Stimulated activated CD4-positive, alpha-beta T cell treated with anti-CD3 and anti-CD28 coated beads, Interleukin-12 subunit alpha, Interleukin-12 subunit beta, amount 100 ng/mL, for 4 hours (primary cell): Measurements from ENCODE around the gene SLC12A4.
A peak's percentile ranks its signal among the peaks of the same experiment; 100 is the strongest.
"Not testable (repeated sequence)": the region's sequence is repeated elsewhere in the genome, so short reads cannot be mapped to it uniquely, and the experiment has no call there.

Experiments used
- DNase-seq: peaks from one replicate; pipeline ENCODE4 v3.0.0-alpha.2; 2020

SLC12A4 gene

GRCh38 chr16:67968400-67969253 is at the start of gene SLC12A4:
Gene SLC12A4 (minus strand): TSS chr16:67968637. CDS start chr16:67968553, 84 bp downstream.
- peak; percentile 83 for DNase-seq

GRCh38 chr16:68015681-68016080 is 47.2 kb upstream of the SLC12A4 start, which contains the start of gene DPEP2NB:
Gene DPEP2NB (minus strand): TSS chr16:68015911. CDS start chr16:68015770, 141 bp downstream.
- no peak for DNase-seq

- DNase-seq = no peak
Measured at GRCh38 chr16:68013440-68013839, 45.0 kb upstream of the SLC12A4 start.

GRCh38 chr16:68009872-68010271 is 41.4 kb upstream of the SLC12A4 start:
- not testable (repeated sequence) for DNase-seq

- no peak for DNase-seq
Measured at GRCh38 chr16:68009157-68009735, 40.8 kb upstream of the SLC12A4 start.

GRCh38 chr16:68005786-68006286 is 37.4 kb upstream of the SLC12A4 start:
- no peak for DNase-seq

DNA sequence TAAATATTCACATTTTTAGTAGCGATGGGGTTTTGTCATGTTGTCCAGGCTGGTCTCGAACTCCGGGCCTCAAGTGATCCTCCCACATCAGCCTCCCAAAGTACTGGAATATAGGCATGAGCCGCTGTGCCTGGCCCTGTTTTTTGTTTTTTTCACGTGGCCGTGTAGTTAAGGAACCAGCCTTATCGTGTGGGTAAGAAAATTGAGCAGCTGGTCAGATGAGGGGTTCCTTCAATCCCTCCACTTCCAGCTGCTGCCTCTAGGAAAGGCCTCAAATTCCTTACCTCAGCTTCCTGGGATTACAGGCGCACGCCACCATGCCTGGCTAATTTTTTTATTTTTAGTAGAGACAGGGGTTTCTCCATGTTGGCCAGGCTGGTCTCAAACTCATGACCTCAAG is 36.8 kb upstream of the SLC12A4 start:
- no peak for DNase-seq

- DNase-seq = no peak
Measured at GRCh38 chr16:68003031-68003430, 34.6 kb upstream of the SLC12A4 start.

- DNase-seq = no peak
Measured at GRCh38 chr16:68000450-68000849, 32.0 kb upstream of the SLC12A4 start.

- DNase-seq = no peak
Measured at GRCh38 chr16:67999985-68000384, 31.5 kb upstream of the SLC12A4 start.

DNA sequence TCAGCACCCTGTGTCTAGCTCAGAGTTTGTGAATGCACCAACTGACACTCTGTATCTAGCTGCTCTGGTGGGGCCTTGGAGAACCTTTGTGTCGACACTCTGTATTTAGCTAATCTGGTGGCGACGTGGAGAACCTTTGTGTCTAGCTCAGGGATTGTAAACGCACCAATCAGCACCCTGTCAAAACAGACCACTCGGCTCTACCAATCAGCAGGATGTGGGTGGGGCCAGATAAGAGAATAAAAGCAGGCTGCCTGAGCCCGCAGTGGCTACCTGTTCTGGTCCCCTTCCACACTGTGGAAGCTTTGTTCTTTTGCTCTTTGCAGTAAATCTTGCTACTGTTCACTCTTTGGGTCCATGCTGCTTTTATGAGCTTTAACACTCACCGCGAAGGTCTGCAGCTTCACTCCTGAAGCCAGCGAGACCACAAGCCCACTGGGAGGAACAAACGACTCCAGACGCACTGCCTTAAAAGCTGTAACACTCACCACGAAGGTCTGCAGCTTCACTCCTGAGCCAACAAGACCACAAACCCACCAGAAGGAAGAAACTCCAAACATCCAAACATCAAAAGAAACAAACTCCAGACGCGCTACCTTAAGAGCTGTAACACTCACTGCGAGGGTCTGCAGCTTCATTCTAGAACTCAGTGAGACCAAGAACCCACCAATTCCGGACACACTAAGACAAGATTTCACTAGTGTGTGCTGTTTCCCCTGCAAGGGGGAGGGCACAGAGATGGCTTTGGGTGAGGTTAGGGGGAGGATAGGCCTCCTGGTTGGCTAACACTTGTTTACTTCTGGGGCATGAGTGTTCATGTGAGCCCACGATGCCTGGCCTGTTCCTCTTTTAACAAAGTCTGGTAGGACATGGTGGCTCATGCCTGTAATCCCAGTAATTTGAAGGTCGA is 30.6 kb upstream of the SLC12A4 start, which contains the start of gene DPEP2:
Gene DPEP2 (minus strand): TSS at position 706 of the 910 bp plus-strand sequence. CDS start 6,272 bp downstream, outside the sequence.
- not testable (repeated sequence) for DNase-seq

DNA sequence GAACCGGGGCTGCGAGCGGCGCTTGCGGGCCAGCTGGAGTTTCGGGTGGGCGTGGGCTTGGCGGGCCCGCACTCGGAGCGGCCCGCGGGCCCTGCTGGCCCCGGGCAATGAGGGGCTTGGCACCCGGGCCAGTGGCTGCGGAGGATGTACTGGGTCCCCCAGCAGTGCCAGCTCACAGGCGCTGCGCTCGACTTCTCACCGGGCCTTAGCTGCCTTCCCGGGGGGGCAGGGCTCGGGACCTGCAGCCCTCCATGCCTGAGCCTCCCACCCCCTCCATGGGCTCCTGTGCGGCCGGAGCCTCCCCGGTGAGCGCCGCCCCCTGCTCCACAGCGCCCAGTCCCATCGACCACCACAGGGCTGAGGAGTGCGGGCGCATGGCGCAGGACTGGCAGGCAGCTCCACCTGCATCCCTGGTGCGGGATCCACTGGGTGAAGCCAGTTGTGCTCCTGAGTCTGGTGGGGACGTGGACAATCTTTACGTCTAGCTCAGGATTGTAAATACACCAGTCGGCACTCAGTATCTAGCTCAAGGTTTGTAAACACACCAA is 29.9 kb upstream of the SLC12A4 start:
- DNase-seq = not testable (repeated sequence)

DNA sequence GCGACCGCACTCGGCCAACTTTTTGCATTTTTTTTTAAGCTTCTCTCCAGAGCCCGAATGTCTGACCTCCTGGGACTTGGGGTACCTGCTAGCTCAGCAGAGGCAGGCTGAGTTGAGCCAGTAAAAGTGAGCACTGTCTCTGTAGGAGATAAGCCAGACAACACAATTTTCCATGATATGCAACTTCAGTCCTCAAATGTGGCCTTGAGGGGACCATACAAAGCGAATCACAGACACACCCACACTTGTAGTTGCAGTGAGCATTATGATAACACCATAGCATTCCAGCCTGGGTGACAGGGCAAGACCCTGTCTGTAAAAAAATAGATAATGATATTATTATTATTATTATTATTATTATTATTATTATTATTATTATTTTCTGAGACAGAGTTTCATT is 28.2 kb upstream of the SLC12A4 start:
- DNase-seq = no peak

- DNase-seq = no peak
Measured at GRCh38 chr16:67995423-67995822, 27.0 kb upstream of the SLC12A4 start.

DNA sequence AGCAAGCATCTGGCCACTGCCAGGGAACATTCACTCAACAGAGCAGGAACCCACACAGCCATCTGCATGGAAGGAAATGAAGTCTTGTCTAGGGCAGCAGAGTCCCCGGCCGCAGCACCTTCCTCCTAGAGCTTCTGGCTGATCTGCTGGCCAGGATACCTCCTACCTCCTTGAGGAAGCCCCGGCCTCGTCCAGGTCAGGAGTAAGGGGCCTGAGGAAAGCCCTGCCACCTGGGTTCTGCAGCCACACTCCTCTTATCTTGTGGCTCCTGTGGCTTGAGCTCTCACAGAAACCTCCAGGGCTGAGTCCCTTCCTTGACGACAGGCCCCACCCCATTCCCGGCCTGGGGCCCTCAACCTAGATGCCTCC is 25.6 kb upstream of the SLC12A4 start:
- DNase-seq = not testable (repeated sequence)

- peak; percentile 78 for DNase-seq
Measured at GRCh38 chr16:67993207-67994039, 25.0 kb upstream of the SLC12A4 start.

DNA sequence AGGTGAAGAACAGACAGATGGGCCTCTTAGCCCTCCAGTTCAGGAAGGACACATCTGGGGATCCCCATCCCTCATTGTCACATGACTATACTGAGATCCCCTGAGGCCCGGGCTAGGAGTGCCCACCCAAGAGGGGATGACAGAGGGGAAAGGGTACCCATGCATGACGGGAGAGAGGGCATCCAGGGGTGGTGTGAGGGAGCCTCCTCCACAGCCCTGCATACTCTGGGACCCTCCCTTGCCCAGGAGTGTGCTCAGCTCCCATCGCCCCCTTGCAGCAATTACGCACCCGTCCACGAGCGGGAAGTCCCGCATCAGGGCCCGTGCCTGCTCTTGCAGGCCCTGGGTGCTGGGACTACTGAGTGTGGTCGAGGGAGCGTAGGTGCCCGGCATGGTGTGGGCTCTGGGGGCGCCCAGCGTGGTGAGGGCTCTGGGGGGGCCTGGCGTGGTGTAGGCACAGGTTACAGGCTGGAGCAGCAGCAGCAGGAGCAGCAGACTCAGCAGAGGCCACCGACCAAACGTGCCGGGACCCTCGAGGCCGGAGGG is 24.3 kb upstream of the SLC12A4 start:
- no peak for DNase-seq

DNA sequence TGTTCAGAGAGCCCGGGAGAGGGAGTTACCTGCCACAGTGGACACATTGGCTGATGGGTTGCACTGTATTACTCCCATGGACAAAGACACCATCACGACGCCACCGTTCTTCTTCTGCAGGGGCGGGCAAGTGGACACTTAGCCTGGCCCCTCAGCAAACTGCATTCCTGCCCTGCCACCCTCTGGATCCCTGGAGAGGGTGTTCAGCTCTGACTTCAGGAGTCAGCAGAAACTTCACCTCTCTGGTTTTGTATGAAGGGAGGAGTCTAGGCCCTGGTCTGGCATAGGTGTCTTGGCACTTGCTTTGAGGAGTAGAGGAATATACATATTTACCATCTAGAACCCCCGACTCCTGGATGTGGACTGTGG is 21.6 kb upstream of the SLC12A4 start:
- DNase-seq = no peak

DNA sequence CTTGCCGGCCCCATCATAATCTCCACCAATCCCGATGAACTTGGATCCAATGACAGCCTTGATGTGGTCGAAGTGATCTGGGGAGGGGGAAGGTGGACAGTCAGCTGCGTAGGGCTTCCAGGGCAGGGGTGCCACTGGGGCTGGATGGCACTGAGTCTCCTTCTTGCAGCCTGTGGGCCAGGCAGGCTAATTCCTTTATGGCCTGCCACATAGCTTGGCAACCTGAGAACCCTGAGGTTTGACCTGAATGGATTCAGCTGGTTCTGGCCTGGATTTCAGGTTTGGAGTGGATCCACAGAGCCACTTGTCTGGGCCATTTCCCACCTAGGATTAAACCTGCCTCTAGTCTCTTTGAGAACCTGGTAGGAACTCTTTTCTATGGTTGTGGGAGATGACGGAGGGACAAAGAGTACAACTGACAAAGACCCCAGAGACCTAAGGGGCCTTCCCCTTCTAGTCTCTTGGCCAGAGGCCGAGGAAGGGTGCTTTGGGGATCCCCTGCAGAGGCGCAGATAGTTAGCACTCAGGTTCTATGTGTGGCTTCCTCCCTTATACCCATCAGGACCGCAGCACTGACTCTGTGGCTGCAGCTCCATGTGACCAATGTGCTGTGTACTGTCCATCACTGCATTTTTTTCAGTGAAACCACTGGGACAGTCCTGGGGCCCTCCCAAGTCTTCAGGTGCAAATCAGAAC is 21.0 kb upstream of the SLC12A4 start:
- DNase-seq = no peak

DNA sequence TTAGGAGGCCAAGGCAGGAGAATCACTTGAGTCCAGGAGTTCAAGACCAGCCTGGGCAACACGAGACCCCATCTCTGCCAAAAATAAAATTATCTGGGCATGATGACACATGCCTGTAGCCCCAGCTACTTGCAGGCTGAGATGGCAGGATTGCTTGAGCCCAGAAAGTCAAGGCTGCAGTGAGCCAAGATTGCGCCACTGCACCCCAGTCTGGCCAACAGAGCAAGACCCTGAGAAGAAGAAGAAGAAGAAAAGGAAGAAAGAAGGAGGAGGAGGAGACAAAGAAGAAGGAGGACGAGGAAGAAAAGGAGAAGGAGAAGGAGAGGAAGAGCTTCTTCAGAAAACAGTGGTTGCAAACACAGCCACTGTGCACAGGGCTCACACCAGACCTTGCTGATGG is 20.2 kb upstream of the SLC12A4 start:
- DNase-seq = no peak
